HG03469 (cell line): ENCODE data around the gene FOXK1.

ENCODE experiments used
- ATAC-seq: cut with Tn5 transposase; IDR thresholded peaks from one replicate; pipeline ENCODE4 v1.9.1; 2021; ENCODE audit warnings: mild to moderate bottlenecking, moderate library complexity, moderate number of reproducible peaks; ENCODE audit not compliant: unreplicated experiment

FOXK1 gene

DNA sequence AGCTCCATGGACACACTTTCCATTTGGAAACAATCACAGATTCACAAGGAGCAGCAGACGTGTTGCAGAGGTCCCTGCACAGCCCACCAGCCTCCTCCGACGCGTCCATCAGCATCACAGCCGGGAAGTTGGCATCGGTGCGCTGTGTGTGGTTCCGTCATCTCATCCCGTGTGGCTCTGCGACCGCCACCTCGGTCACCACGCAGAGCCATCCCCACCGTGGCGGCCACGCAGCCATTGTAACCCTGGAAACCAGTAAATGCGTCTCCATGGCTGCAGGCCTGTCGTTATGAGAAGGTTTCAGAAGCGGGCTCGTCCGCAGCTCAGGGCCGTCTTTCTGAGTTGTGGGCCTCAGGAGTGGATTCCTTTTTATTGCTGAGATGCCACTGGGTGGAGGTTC is 36.0 kb downstream of the FOXK1 start:
- no peak for ATAC-seq

DNA sequence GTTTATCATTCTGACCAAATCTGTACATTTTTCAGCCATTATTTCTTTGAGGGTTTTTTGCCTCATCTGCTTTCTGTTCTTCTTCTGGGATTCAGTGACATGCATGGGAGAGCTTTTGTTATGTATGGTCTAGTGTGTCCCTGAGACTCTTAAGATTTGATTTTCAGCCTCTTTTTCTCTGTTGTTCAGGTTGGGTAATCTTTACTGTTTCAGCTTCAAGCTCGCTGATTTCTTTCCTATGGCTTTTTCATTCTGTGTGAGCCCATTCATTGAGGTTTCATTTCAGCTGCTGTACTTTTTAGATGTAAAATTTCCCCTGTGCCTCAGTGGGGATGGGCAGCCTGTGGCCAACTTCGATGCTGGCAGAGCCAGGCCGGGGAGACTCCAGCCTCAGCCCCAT is 38.1 kb downstream of the FOXK1 start:
- no peak for ATAC-seq

DNA sequence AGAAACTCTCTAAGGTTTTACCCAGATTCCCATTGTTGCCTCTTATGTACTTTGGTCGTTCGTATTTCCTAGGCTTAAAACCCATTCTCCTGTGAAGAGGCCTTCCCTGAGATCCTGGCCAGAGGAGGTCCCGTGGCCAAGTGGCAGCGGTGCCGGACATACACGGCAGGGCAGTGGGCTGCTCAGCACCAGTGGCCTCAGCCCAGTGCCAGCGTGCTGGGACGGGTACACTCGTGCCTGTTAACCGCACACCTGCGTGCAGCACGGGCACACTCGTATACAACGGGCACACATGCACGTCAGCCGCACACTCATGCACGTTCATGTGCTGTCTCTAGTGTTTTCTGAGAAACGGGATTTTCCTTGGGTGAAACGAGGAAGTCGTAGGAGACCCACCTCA is 40.2 kb downstream of the FOXK1 start:
- ATAC-seq, result no peak

DNA sequence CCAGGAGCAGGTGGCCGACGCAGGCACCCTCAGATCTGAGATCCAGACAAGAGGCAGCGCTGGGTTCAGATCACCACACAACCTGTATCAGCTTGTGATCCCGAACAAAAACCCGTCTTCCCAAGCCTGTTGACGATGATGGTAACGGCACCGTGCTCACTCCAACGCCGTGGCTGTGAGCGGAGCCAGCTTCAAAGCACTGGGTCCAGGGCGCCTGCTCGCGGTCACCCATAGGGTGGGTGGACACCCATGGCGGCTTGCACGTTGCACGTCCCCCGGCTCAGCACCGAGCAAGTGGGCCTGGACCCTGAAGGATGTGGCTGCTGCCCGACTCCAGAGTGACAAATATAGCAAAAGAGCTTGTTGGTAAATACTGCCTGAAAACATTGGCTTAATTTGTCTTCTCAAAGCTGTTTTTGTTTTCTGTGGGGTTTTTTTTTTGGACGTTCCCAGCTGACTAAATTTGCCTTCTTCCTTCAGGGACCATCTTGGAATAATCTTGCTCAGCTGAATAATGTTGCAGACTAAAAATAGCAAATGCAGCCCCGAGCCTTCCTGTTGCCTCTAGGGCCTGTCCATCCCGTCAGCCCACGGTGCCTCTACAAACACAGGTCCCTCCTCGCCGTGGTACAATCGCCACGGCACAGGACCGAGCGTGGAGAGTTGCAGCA is 41.0 kb downstream of the FOXK1 start:
- ATAC-seq, result no peak

DNA sequence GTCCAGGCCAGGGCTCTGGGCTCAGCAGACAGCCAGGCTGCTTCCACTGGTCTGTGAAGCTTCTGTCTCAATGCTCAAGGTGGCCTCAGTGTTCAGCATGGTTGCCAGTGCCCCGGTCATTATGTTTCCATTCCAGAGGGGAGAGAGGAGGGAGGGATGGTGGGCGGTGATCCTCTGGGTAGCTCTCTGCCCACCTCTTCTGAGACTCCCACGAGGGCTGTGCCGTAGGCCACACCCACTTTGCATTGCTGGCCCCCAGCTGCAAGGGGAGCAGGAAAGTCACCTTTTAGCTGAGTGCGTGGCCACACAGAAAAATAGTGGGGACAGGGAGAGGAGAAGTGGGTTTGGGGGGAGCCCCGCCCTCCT is 42.5 kb downstream of the FOXK1 start:
- no peak for ATAC-seq

DNA sequence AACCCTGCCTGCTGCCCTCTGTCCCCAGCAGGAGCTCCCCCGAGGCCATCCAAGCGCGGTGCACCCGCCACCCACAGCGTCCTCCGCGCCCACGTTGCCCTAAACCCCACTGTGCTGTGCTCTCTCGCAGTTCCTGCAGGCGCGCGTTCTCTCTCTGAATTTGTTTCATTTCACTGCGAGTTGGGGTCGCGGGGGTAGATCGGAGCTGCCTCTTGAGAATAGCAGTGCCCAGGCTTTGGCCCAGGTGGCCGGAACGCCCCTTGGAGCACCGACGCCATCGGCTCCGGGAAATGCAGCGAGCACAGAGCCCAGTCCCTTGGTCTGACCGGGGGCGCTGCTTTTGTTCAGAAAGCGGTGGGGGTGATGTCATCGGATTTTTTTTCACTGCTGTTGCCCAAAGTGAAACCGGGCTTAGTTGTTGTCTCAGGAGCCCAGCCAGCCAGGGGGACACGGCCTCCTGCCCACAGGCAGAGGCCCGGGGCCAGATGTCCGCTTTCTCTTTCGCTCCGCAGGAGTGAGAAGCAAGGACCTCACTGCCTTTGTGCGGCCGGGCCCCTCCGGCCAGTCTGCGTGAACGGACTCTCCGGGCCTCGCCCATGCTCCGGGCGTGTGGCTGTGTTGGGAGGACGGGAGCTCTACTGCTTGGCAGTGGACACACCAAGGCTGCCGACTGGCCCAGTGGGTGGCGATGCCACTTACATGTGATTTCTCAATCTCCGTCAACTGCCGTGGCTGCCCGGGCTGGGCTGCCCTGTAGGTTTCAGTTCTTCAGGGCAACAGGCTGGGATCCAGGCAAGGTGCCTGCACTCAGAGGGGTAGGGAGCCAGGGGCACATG is 43.1 kb downstream of the FOXK1 start:
- ATAC-seq, result peak; percentile 44

DNA sequence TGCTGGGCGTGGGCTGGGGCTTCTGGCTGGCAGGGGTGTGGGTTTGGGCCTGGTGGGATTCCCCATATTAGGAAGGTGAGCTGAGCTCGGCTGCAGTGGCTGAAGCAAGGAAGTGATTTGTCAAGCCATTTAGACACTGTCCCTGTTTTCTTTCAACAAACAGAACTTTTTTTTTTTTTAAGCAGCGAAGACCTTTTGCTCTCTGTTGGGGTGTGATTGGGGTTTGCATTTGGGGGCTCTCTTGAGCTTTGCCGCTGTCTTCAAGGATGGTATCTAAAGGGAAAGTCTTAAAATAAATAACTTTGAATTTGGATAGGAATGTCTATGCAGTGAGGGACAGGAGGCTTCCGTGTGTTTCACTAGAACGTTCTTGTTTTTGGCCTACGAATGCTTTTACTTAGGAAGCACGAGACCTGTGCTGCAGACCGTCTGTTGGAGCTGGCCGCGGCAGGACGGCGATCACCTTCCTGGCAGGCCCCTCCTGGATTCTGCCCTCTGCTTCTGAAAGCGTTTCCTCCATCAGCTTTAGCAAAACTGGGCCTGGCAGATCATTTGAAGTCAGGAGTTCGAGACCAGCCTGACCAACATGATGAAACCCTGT is 43.9 kb downstream of the FOXK1 start:
- no peak for ATAC-seq

DNA sequence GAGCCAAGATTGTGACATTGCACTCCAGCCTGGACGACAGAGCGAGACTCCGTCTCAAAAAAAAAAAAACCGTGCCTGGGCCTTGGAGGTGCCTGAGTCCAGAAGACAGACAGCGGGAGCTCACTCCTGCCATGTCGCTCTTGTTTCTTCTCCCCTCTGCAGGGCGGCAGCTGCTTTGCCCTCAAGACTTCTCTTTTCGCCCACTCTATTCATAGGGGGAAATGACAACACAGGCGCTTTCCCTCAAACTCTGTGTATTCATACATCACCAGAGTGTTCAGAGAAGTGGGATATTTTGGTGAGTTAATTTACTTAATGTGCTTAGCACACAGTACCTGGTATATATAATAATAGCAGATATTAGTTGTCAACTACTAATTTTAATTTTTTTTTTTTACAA is 44.5 kb downstream of the FOXK1 start:
- ATAC-seq, result no peak

DNA sequence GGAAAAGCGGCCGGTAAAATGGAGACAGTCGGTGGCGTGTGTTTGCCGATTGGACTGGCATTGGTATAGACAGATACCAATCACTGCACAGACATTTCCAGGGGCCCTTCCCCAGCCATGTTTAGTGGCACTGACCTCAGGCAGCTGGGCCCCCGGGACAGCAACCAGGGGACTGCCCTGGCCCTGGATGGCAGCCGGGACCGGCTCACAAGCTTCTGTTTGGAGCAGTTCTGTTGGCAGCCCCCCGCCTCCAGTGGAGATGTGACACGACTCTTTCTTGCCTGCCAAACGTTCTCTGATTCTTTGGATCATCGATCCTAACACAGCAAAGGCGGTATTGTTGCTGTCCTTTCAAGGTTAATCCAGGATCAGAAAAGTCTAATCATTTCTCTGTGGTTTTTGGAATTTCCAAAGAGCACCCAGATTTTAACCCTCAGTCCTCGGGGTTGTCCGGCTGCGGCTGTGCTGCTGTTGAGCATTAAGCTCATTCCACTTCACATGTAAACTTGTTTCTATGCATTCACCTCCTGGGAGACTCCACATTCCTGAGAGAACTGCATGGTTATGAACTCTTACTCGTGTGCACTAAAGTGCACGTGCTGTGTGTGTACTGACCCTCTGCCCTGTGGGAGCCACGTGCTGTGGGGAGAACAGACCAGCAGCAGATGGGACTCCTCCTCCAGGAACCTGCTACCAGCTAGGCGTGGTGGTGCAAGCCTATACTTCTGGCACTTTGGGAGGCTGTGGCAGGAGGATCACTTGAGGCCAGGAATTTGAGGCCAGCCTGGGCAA is 46.0 kb downstream of the FOXK1 start:
- ATAC-seq, result no peak

DNA sequence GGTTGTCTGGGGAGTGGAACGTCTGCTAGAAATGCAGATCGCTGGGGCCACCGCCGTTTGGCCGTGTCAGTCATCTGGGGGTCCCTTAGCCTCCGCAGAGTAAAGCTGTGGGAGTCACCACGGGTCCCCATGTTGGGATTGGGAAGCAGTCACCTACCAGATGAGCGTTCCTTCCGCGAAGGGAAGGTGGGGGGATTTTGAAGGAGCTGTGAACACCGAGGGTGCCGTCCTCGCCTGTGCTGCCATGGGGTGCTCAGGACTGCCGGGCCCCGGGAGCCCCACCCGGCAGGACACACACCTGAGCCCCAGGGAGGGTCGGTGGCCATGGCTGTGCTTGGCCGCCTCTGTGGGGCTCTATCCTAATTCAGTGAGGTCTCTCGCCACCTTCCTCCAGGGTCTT is 47.2 kb downstream of the FOXK1 start:
- no peak for ATAC-seq

DNA sequence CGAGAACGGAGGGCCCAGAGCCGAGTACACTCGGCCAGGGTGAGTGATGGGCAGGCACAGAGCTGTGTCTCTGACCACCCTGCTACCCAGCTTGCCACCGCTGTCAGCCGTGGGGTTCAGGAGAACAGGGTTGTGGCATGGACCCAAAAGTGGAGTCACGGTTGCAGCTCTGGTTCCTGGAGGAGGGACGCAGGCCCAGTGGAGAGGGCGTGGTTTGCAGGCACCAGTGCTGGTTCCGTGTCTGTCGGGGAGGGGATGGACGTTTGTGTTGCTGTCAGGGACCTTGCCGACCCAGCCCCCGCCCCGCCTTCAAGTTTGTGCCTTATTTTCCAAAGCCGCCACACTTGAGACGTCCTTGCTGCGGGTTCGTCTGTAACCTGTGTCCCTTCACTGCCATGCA is 48.2 kb downstream of the FOXK1 start:
- ATAC-seq, result no peak

DNA sequence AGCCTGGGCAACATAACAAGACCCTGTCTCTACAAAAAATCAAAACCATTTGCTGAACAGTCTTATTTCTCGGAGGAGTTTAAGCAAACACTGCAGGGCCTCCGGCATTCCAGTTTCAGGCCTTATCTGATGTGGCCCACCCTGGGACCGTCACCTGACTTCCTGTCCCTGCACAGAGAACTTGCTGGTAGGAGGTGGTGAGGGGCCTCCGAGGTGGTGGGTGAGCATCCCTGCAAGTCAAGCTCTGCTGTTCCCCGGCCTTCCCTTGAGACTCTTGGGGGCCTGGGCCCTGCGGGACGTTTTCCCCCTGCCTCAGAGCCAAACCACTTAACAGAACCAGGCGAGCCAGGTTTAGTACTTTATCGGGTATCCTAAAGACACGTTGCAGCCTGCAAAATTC is 48.9 kb downstream of the FOXK1 start:
- ATAC-seq, result no peak

DNA sequence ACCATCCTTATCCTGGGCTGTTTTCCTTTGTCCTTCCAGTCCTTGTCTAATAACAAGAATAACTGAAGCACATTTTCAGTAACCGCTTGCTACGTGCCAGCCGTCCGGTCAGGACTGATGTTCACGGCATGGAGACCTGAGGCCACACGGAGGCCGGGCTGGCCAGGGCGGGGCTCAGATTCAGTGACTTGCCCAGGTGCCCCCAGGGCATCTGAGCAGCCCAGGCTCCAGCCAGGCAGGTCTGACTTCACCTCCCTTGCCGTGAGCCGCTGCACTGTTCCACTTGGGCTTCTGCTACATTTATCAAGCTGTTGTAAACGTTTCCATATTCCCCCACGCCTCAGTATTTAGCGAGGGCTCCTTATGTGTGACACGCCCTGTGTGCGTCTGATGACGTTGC is 49.7 kb downstream of the FOXK1 start:
- no peak for ATAC-seq

DNA sequence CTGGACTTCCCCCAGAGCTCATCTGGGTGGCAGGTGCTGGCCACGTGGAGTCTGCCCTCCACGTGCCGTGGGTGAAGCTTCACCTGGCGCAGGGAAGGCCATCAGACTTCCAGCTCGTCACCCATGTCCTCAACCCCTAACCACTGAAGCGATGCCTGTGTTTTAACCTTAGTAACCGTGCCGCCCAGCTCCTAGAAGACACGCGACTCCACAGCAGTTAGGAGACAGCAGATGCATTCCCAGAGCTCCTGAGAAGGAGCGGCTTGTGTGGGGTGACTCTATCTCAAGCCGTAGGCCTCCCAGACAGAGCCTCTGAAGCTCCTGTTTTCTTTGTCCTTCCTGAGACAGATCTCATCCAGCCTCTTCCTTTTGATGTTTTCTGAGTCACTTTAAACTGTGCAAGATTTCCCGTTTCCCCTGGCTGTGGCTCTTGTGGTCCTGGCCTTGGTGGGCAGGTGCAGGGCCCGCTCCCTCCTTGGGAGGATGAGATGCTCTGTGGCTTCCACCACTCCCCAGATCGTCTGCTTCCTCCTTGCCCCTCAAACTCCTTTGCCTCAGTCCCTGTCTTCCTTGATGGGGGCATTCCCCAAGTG is 51.9 kb downstream of the FOXK1 start:
- ATAC-seq, result no peak

DNA sequence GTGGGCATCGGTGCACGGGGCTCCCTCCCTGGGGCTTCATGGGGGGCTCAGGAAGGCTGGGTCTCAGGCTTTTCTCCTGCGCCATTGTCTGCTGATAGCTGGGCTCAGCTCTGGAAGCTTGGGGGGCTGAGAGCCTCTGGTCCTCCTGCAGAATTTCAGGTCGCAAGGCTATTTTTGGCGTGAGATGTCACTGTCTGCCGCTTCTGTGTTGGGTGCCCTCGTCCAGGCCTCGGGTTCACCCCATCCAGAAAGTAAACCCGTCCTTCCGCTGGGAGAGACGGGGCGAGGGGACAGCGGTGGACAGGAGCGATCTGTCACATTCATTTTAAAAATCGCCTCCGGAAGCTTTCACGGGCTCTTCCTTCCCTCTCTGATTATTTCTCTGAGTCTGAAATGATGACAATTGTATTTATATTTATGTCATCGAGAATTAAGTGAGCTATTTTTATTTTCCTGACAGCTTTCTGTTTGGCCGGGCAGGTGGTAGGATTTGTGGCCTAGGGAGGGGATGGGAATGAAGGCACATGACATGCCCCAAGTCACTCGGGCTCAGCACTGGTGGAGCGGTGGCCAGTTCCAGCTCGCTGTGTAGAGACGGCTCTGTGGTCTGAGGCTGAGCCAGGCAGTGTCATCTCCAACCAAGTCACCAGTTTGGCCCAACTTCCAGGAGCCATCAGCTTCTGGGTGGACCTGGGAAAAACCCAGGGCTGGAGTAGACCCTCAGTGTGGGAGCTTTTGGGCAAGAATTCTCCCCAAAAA is 52.7 kb downstream of the FOXK1 start:
- ATAC-seq, result no peak

DNA sequence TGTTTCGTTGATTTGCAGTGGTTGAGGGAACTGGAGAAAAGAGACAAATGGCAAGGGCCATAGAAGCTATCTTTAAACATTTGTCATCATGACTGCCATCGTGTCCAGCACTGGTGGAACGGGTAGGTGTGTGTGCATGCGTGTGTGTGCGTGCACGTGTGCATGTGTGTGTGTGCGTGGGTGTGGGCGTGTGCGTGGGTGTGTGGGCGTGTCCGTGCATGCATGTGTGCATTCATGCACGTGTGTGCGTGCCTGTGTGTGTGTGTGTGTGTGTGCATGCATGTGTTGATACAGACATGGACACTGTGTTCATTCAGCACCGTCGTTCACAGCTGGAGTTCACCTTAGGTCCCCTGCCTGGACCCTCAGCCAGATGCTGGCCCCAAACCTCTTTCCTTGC is 55.2 kb downstream of the FOXK1 start:
- ATAC-seq, result no peak

DNA sequence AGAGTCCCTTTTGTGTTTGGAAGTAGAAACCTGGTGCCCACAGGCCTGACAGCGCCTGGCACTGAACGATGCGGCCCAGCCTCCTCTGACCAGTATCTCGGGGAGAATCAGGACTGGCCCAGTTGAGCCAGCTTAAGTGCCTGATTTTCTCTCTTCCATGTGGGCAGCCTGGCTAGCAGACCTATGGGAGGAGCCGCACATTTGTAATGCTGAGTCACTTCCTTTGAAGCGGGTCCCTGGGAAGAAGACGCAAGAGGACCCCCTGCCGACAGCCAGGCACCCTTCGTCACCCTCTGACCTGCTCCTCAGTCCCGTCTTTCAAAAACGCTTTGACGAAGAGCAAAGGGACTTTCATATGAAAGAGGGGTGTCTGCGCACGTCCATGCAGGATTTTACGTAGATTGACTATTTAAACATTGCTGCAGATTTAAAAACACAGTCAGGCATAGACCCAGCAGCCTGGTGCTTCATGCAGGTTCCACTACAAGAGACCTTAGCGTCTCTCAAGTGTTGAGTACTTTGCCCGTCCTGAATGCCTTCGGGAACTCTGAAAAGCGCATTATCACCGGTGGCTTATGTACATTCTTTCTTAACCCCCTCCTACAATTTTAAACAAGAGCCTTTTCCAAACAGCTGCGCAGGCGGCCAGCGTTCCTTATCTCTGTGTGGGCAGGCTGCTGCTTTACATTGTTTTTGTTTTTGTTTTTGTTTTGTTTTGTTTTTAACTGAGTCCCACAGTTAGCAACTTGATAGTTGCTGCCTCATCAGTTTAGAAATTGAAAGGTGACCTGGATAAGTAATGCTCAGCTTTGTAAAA is 56.8 kb downstream of the FOXK1 start:
- no peak for ATAC-seq

DNA sequence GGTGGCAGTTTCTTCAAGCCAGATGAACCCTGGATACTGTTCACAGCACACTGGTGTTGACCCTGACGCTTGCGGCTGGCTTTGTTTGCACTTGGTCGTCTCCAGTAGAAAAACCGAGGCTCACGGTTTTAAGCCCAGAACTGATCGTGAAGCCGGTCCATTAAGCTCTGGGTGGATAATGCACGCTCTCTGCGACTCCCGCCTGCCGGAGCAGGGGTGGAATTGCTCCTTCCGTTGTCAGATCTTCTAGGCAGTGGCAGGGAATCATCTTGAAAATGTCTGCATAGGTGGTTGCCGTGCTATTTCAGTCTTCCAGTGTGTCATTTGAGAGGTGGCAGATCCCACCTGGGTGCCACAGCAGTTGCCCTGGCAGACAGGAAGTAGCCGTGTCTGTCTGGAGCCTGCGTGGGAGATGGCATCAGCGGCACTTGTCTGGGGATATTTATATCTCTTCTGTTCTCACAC is 57.5 kb downstream of the FOXK1 start:
- ATAC-seq, result no peak

DNA sequence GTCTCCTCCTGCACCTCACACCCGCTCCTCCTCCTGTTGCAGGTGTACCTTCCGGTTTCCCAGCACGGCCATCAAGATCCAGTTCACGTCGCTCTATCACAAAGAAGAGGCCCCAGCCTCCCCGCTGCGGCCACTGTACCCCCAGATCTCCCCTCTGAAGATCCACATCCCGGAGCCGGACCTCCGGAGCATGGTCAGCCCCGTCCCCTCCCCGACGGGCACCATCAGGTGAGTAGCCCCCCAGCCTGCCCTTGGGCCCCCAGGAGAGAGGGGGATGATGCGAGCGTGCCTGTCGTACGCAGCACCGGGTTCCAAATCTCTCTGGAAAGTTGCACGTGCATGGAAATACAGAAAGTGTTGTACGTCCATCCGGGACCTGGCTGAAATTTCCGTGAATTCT is 58.7 kb downstream of the FOXK1 start:
- no peak for ATAC-seq
